NCI-H226 (cell line): Measurements from ENCODE around the gene TMEM145.

Source experiments
- DNase-seq: peaks from one replicate; pipeline ENCODE4 v3.0.0-alpha.2; 2015

TMEM145 gene

GRCh38 chr19:42278452-42279154, 34.5 kb upstream of the TMEM145 start:
- no peak for DNase-seq

- DNase-seq, result no peak
Measured at GRCh38 chr19:42279155-42279901, 33.8 kb upstream of the TMEM145 start.

- peak; percentile 94 for DNase-seq
Measured at GRCh38 chr19:42279902-42280814, 33.0 kb upstream of the TMEM145 start.

DNA sequence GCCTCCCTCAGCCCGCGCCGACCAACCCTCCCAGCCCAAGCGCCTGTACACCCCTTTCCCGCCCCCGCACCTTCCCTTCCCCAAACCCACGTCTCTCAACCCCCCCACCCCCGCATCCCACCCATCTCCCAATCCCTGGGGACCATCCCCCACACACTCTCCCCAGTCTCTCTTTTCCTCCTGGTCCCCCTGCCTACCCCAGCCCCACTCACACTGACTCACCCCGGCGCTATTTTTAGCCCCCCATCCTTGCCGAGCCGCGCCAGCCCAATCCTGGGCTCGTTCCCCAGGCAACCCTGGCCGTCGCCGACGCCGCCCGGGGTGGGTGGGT, 32.3 kb upstream of the TMEM145 start:
- DNase-seq, result no peak

- no peak for DNase-seq
Measured at GRCh38 chr19:42281146-42281826, 31.8 kb upstream of the TMEM145 start.

GRCh38 chr19:42281827-42282762, 31.0 kb upstream of the TMEM145 start:
- DNase-seq, result no peak

- no peak for DNase-seq
Measured at GRCh38 chr19:42282819-42283187, 30.3 kb upstream of the TMEM145 start.

GRCh38 chr19:42283188-42284065, 29.7 kb upstream of the TMEM145 start:
- DNase-seq, result peak; percentile 85

GRCh38 chr19:42284066-42284501, 29.0 kb upstream of the TMEM145 start:
- DNase-seq, result peak; percentile 62

GRCh38 chr19:42284591-42285341, 28.3 kb upstream of the TMEM145 start:
- DNase-seq, result no peak

GRCh38 chr19:42285541-42285941, 27.6 kb upstream of the TMEM145 start:
- DNase-seq, result no peak

DNA sequence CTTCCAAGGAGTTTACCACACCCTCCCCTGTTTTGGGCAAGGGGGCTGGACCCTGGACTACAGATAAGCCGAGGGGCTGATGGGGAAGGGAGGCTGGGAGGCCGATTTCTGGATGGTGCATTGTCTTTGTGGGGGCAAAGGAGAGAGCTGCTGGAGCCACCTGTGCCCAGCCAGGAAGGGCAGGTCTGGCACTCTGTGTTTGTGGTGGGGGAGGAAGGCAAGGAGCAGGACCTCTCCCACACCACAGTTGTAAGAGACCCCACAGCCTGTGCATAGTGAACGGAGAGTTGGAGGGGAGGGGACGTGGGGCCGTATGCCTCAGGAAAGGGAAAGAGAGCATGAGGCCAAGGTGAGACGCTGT, 27.1 kb upstream of the TMEM145 start:
- no peak for DNase-seq

GRCh38 chr19:42286349-42287016, 26.6 kb upstream of the TMEM145 start:
- no peak for DNase-seq

DNA sequence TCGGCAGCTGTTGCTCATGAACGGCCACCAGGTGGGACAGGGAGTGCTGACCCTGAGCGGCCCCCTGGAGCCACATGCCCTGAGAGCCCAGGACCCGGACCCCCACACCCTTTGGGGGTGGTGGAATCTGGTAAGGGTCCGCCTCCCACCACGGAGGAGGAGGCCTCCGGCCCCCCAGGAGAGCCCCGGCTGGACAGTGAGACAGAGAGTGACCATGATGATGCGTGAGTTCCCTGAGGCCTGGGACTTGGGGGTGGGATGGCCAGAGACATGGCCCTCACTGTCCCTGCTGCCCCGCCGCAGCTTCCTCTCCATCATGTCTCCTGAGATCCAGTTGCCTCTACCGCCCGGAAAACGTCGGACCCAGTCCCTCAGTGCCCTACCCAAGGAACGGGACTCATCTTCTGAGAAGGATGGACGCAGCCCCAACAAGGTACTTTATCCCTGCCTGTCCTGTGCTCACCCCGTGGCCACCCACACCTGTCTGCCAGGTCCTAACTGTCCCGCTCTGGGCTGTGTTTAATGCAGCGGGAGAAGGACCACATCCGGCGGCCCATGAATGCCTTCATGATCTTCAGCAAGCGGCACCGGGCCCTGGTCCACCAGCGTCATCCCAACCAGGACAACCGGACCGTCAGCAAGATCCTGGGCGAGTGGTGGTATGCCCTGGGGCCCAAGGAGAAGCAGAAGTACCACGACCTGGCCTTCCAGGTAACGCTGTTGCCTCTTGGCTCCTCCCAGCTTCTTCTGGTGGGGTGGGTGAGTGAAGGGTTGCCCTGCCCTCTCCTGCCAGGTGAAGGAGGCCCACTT, 25.9 kb upstream of the TMEM145 start:
- no peak for DNase-seq

GRCh38 chr19:42287827-42288107, 25.3 kb upstream of the TMEM145 start:
- DNase-seq, result no peak

GRCh38 chr19:42288387-42288786, 24.7 kb upstream of the TMEM145 start:
- no peak for DNase-seq

DNA sequence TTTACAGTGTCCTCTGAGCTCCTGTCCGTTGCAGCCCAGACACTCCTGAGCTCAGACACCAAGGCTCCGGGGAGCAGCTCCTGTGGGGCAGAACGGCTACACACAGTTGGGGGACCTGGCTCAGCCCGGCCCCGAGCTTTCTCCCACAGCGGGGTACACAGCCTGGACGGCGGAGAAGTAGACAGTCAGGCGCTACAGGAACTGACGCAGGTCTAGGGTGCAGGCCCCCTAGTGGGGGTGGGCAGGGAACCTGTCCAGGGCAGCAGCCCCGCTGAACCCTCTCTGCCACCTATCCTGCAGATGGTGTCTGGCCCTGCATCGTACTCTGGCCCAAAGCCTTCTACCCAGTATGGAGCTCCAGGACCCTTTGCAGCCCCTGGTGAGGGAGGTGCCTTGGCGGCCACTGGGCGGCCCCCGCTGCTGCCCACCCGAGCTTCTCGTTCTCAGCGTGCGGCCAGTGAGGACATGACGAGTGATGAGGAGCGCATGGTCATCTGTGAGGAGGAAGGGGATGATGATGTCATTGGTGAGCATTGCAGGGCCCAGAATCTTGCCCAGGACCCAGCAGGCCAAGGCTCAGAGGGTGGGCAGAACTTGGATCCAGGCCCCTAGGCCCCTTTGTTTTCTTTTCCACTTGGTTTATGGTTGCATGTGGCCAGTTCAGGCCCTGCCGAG, 24.1 kb upstream of the TMEM145 start:
- DNase-seq, result no peak

DNA sequence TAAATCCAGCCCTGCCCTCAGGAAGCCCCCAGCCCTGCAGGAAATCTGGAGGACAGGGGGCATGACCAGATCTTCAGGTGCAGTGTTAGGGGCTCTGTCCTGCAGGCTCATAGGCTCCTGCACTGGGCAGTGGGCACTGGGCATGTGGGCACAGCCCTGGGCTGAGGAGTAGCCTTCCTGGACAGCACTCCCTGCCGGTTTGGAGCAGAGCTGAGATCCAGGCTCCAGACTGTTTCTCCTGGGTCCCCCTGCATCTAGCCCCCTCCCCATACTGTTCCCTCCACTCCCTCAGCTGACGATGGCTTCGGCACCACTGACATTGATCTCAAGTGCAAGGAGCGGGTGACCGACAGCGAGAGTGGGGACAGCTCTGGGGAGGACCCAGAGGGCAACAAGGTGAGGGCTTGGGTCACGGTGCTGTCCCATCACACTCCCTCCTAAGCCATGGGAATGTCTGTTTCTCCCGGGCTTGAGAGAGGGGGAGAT, 23.5 kb upstream of the TMEM145 start:
- no peak for DNase-seq
